ENCODE measurements around the gene ZNF644.

The ZNF644 gene

DNA sequence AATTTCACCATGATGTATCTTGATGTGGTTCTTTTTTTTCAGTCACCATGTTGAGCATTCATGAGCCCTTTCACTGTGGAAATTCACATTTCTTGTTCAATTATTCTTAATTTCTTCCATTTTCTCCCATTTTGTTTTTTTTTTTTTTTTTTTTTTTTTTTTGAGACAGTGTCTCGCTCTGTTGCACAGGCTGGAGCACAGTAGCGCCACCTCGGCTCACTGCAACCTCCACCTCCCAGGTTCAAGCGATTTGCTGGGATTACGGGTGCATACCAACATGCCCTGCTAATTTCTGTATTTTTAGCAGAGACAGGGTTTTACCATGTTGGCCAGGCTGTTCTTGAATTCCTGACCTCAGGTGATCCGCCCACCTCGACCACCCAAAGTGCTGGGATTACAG, 14.7 kb downstream of the ZNF644 start:
- H2BK120ac ChIP-seq (ENCODE audit: insufficient read depth, low read length, poor library complexity), result no peak overlapping the region
- peaks cover 0 to under 1% of the 10 kb centered on the region in 2 experiments for H3K36me3 ChIP-seq (ENCODE audit: control insufficient read depth in 1 of 2, insufficient read depth in 2 of 2, low read length in 2 of 2)
- H3K27me3 ChIP-seq (ENCODE audit: insufficient read depth, low read length), result no peaks in the 10 kb centered on the region
- H3K4me1 ChIP-seq (ENCODE audit: control insufficient read depth in 1 of 2, insufficient read depth in 2 of 2, low read length in 2 of 2), result peaks cover 0 to 2% of the 10 kb centered on the region in 2 experiments
- peak overlapping the region; percentile 89 for H3K4ac ChIP-seq (ENCODE audit: low read depth, low read length)
- H2BK12ac ChIP-seq (ENCODE audit: low read length), result no peak overlapping the region
- DNase-seq, result no peak
- no peaks in the 10 kb centered on the region for H3K9me3 ChIP-seq (ENCODE audit: insufficient read depth, low read depth, low read length)
- no peak overlapping the region for H4K8ac ChIP-seq (ENCODE audit: low read depth, low read length)
- H3K18ac ChIP-seq (ENCODE audit: low read length), result no peak overlapping the region
- no peak overlapping the region for H2AFZ ChIP-seq (ENCODE audit: insufficient read depth, low read length, poor library complexity)
- H3K4me2 ChIP-seq (ENCODE audit: low read length), result no peak overlapping the region
- H4K91ac ChIP-seq (ENCODE audit: low read depth, low read length), result no peak overlapping the region
- H2BK5ac ChIP-seq (ENCODE audit: low read depth, low read length, poor library complexity), result no peak overlapping the region
- no peak overlapping the region for H2AK5ac ChIP-seq (ENCODE audit: low read length)
- no peak overlapping the region for H4K12ac ChIP-seq (ENCODE audit: low read depth, low read length)
- no peak overlapping the region for H3K23ac ChIP-seq (ENCODE audit: low read length)
- no peak overlapping the region for H3K4me3 ChIP-seq (ENCODE audit: low read depth, low read length)
- H3K79me2 ChIP-seq (ENCODE audit: control insufficient read depth, insufficient read depth, low read length, poor library complexity), result peaks cover 4% of the 10 kb centered on the region
- no peak overlapping the region for H3K9ac ChIP-seq (ENCODE audit: low read length)
- no peak overlapping the region for H3K14ac ChIP-seq (ENCODE audit: low read length)
- no CpG with 5 or more reads among the region's 7 CpGs for WGBS (ENCODE audit: extremely low coverage, insufficient coverage, insufficient read length)
- H3K27ac ChIP-seq (ENCODE audit: low read depth, low read length), result no peak overlapping the region
- no peaks in the 10 kb centered on the region for H3K79me1 ChIP-seq (ENCODE audit: low read length)

DNA sequence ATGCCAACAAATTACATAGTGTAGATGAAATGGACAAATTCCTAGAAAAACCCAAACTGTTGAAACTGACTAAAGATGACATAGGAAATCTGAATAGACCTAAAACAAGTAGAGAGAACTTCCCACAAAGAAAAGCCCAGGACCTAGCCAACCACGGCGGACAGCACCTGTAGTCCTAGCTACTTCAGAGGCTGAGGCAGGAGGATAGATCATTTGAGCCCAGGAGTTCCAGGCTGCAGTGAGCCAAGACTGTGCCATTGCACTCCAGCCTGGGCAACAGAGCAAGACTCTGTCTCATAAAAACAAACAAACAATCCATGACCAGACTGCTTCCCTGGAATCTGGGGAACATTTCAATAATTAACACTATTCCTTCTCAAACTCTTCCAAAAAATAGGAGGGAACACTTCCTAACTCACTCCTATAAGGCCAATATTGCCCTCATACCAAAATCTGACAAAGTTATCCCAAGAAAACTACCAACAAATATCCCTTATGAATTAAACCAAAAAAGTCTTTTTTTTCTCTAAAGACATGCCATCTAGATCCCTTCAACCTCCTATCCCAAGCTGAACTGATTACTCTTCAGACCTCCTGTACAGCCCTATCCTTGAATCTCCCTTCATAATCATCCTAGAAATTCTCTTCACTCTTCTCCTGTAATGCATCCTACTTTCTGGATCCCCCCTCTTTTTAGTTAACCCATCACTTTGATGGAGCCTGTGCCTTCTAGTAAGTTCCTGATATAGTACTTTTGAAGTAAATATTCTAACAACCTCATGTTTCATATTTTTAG, 15.5 kb downstream of the ZNF644 start:
- DNase-seq, result no peak
- H3K36me3 ChIP-seq (ENCODE audit: control insufficient read depth in 1 of 2, insufficient read depth in 2 of 2, low read length in 2 of 2), result no peaks in the 10 kb centered on the region
- no peak overlapping the region for H3K4me2 ChIP-seq (ENCODE audit: low read length)
- no peak overlapping the region for H3K27ac ChIP-seq (ENCODE audit: low read depth, low read length)
- H2BK5ac ChIP-seq (ENCODE audit: low read depth, low read length, poor library complexity), result no peak overlapping the region
- no peaks in the 10 kb centered on the region for H3K9me3 ChIP-seq (ENCODE audit: insufficient read depth, low read depth, low read length)
- H3K27me3 ChIP-seq (ENCODE audit: insufficient read depth, low read length), result no peaks in the 10 kb centered on the region
- peaks cover 0 to 2% of the 10 kb centered on the region in 2 experiments for H3K4me1 ChIP-seq (ENCODE audit: control insufficient read depth in 1 of 2, insufficient read depth in 2 of 2, low read length in 2 of 2)
- peak overlapping the region; percentile 94 for H3K4ac ChIP-seq (ENCODE audit: low read depth, low read length)
- H4K8ac ChIP-seq (ENCODE audit: low read depth, low read length), result no peak overlapping the region
- no CpG with 5 or more reads among the region's 2 CpGs for WGBS (ENCODE audit: extremely low coverage, insufficient coverage, insufficient read length)
- no peak overlapping the region for H2AK5ac ChIP-seq (ENCODE audit: low read length)
- H3K9ac ChIP-seq (ENCODE audit: low read length), result no peak overlapping the region
- no peaks in the 10 kb centered on the region for H3K79me1 ChIP-seq (ENCODE audit: low read length)
- H3K79me2 ChIP-seq (ENCODE audit: control insufficient read depth, insufficient read depth, low read length, poor library complexity), result peaks cover 4% of the 10 kb centered on the region
- no peak overlapping the region for H3K23ac ChIP-seq (ENCODE audit: low read length)
- H2AFZ ChIP-seq (ENCODE audit: insufficient read depth, low read length, poor library complexity), result no peak overlapping the region
- no peak overlapping the region for H2BK12ac ChIP-seq (ENCODE audit: low read length)
- H4K91ac ChIP-seq (ENCODE audit: low read depth, low read length), result no peak overlapping the region
- H3K14ac ChIP-seq (ENCODE audit: low read length), result no peak overlapping the region
- no peak overlapping the region for H3K4me3 ChIP-seq (ENCODE audit: low read depth, low read length)
- no peak overlapping the region for H3K18ac ChIP-seq (ENCODE audit: low read length)
- no peak overlapping the region for H4K12ac ChIP-seq (ENCODE audit: low read depth, low read length)
- H2BK120ac ChIP-seq (ENCODE audit: insufficient read depth, low read length, poor library complexity), result no peak overlapping the region

DNA sequence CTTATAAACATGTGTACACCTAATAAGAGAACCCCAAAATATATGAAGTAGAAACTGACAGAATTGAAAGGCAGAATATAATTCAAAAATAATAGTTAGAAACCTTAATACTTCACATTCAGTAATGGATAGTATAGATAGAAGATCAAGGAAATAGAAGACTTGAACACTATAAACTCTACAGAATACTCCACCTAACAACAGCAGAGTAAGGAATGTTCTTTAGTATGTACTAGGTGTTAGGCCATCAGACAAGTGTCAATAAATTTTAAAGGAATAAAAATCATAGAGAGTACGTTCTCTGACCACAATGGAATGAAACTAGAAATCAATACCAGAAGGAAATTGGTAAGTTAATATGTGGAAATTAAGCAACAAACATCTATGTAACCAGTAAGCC, 16.6 kb downstream of the ZNF644 start:
- Histone ChIP-seq H3K23ac (ENCODE audit: low read length) (no peak overlapping the region), H3K79me2 (ENCODE audit: control insufficient read depth, insufficient read depth, low read length, poor library complexity) (peaks cover 4% of the 10 kb centered on the region), H3K27me3 (ENCODE audit: insufficient read depth, low read length) (no peaks in the 10 kb centered on the region)

DNA sequence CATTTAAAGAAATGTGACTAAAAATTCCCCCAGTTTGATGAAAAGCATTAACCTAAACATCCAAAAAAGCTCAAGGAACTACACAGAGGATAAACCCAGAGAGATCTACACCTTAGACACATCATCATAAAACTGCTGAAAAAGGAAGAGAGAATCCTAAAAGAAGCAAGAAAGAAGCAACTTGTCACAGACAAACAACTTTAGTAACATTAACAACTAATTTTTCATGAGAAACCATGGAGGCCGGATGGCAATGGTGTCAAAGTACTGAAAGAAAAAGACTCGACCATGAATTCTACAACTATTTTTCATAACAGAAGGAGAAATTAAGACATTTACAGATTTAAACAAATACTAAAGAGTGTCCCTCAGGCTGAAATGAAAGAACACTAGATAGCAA, 17.7 kb downstream of the ZNF644 start:
- Histone ChIP-seq H3K4me3 (ENCODE audit: low read depth, low read length) (no peak overlapping the region), H3K4me1 (ENCODE audit: control insufficient read depth in 1 of 2, insufficient read depth in 2 of 2, low read length in 2 of 2) (peaks cover 0 to 2% of the 10 kb centered on the region in 2 experiments), H3K4ac (ENCODE audit: low read depth, low read length) (no peak overlapping the region), H2BK12ac (ENCODE audit: low read length) (no peak overlapping the region), H3K14ac (ENCODE audit: low read length) (no peak overlapping the region), H3K18ac (ENCODE audit: low read length) (no peak overlapping the region), H2AFZ (ENCODE audit: insufficient read depth, low read length, poor library complexity) (no peak overlapping the region), H3K79me1 (ENCODE audit: low read length) (no peaks in the 10 kb centered on the region), H4K8ac (ENCODE audit: low read depth, low read length) (no peak overlapping the region), H3K9me3 (ENCODE audit: insufficient read depth, low read depth, low read length) (no peaks in the 10 kb centered on the region), H2AK5ac (ENCODE audit: low read length) (no peak overlapping the region), H2BK120ac (ENCODE audit: insufficient read depth, low read length, poor library complexity) (no peak overlapping the region), H2BK5ac (ENCODE audit: low read depth, low read length, poor library complexity) (no peak overlapping the region), H4K91ac (ENCODE audit: low read depth, low read length) (no peak overlapping the region), H3K23ac (ENCODE audit: low read length) (no peak overlapping the region), H3K9ac (ENCODE audit: low read length) (no peak overlapping the region), H4K12ac (ENCODE audit: low read depth, low read length) (no peak overlapping the region), H3K4me2 (ENCODE audit: low read length) (no peak overlapping the region), H3K36me3 (ENCODE audit: control insufficient read depth in 1 of 2, insufficient read depth in 2 of 2, low read length in 2 of 2) (no peaks in the 10 kb centered on the region), H3K27ac (ENCODE audit: low read depth, low read length) (no peak overlapping the region), H3K27me3 (ENCODE audit: insufficient read depth, low read length) (no peaks in the 10 kb centered on the region), H3K79me2 (ENCODE audit: control insufficient read depth, insufficient read depth, low read length, poor library complexity) (peaks cover 4% of the 10 kb centered on the region)
- no CpG with 5 or more reads among the region's 2 CpGs for WGBS (ENCODE audit: extremely low coverage, insufficient coverage, insufficient read length)
- no peak for DNase-seq

More for the DNA sequence above, 16.6 kb downstream of the ZNF644 start:
- Histone ChIP-seq H2BK12ac (ENCODE audit: low read length) (no peak overlapping the region), H3K79me1 (ENCODE audit: low read length) (no peaks in the 10 kb centered on the region), H2AFZ (ENCODE audit: insufficient read depth, low read length, poor library complexity) (no peak overlapping the region), H3K4me2 (ENCODE audit: low read length) (no peak overlapping the region), H3K9me3 (ENCODE audit: insufficient read depth, low read depth, low read length) (no peaks in the 10 kb centered on the region), H4K8ac (ENCODE audit: low read depth, low read length) (no peak overlapping the region), H3K27ac (ENCODE audit: low read depth, low read length) (no peak overlapping the region), H4K91ac (ENCODE audit: low read depth, low read length) (no peak overlapping the region), H3K36me3 (ENCODE audit: control insufficient read depth in 1 of 2, insufficient read depth in 2 of 2, low read length in 2 of 2) (no peaks in the 10 kb centered on the region), H3K14ac (ENCODE audit: low read length) (no peak overlapping the region), H2AK5ac (ENCODE audit: low read length) (no peak overlapping the region), H3K4ac (ENCODE audit: low read depth, low read length) (no peak overlapping the region), H2BK5ac (ENCODE audit: low read depth, low read length, poor library complexity) (no peak overlapping the region), H3K18ac (ENCODE audit: low read length) (no peak overlapping the region), H2BK120ac (ENCODE audit: insufficient read depth, low read length, poor library complexity) (no peak overlapping the region), H3K9ac (ENCODE audit: low read length) (no peak overlapping the region), H3K4me3 (ENCODE audit: low read depth, low read length) (no peak overlapping the region), H4K12ac (ENCODE audit: low read depth, low read length) (no peak overlapping the region), H3K4me1 (ENCODE audit: control insufficient read depth in 1 of 2, insufficient read depth in 2 of 2, low read length in 2 of 2) (peaks cover 0 to 2% of the 10 kb centered on the region in 2 experiments)
- no CpG with 5 or more reads among the region's 1 CpG for WGBS (ENCODE audit: extremely low coverage, insufficient coverage, insufficient read length)
- DNase-seq, result no peak

Data from trophoblast cell (in vitro differentiated cells and primary cell).